ENCODE results near the gene C1orf52. TPM values are rescaled to one million over a fixed set of nuclear protein-coding genes. Genes with fewer than 3 reads are reported as not detected.

Gene C1orf52
- total and polyA plus RNA-seq, 9 of the 15 experiments (the other 6 are each of a cell fraction or from before 2014, with no cell fraction given) = 17.0 to 38.5 (median 33.0) TPM

GRCh38 chr1:85240643-85241042 is 18.8 kb downstream of the C1orf52 start:
- H3K4me3 ChIP-seq = no peak overlapping the region
- no TSS peak for BruUV-seq (replicated peaks)
- no peaks in the 10 kb centered on the region for H4K20me1 ChIP-seq (replicated peaks; ENCODE audit: control insufficient read depth, insufficient read depth, low read length)
- peak overlapping the region; percentile 77 for H2AFZ ChIP-seq (ENCODE audit: low read depth, low read length)
- POLR2A ChIA-PET = interaction anchor here (0.6 to 2.5 kb wide), 6 partner anchors 9 to 111 kb away, joined by 3 to 14 read pairs (median 4); no protein-coding TSS in a partner anchor
- WGBS (ENCODE audit: insufficient coverage, low coverage, missing lambda C conversion rate) = 39% methylated on average over 1 of the region's 1 CpG
- in situ Hi-C loops (cut with MboI) = loop anchor here (5.0 kb wide), 1 partner anchor 118 kb away; no protein-coding TSS in a partner anchor
- H3K9me1 ChIP-seq (ENCODE audit: control insufficient read depth, insufficient read depth, low read length) = no peaks in the 10 kb centered on the region
- no peak for DNase-seq (ENCODE audit: extremely low read depth in 1 of 4, low spot score in 3 of 4)
- TF ChIP-seq MAFG (tag; conservative IDR thresholded peaks at IDR 0.05) (no peak), RUNX1 (IDR thresholded peaks at IDR 0.05; ENCODE audit: low read depth) (no peak), CREB1 (IDR thresholded peaks at IDR 0.05) (no peak), CREB1 (CRISPR knock-in tag; IDR thresholded peaks at IDR 0.05) (no peak), ZNF589 (CRISPR knock-in tag; IDR thresholded peaks at IDR 0.05; ENCODE audit: low read depth) (no peak), KDM1A (IDR thresholded peaks at IDR 0.05) (no peak), ZNF347 (CRISPR knock-in tag; IDR thresholded peaks at IDR 0.05; ENCODE audit: low read depth) (no peak), ATF7 (IDR thresholded peaks at IDR 0.05) (no peak)
- no peaks in the 10 kb centered on the region for H3K27me3 ChIP-seq (ENCODE audit: control insufficient read depth in 2 of 2, insufficient read depth in 2 of 2, low read length in 2 of 2)
- no peak overlapping the region for H3K9ac ChIP-seq (ENCODE audit: insufficient read depth in 1 of 2, low read depth in 2 of 2, low read length in 2 of 2)
- CTCF ChIA-PET (ENCODE audit: low intra/inter-chr PET ratio) = interaction anchor here (2.0 kb wide), 1 partner anchor 131 kb away, joined by 10 read pairs; no protein-coding TSS in a partner anchor
- peaks cover 0 to 26% of the 10 kb centered on the region in 2 experiments; a peak in 4 of 5 replicates for H3K4me1 ChIP-seq (replicated peaks in 1 of 2; ENCODE audit: control insufficient read depth in 2 of 2, insufficient read depth in 2 of 2, low read length in 2 of 2)
- no peak overlapping the region for H3K27ac ChIP-seq (ENCODE audit: extremely low read depth, low read depth, low read length)
- H3K36me3 ChIP-seq (ENCODE audit: control insufficient read depth, insufficient read depth, low read length) = no peaks in the 10 kb centered on the region
- no peak for FAIRE-seq
- H3K9me3 ChIP-seq (replicated peaks; ENCODE audit: control insufficient read depth, insufficient read depth, low read depth, low read length) = no peaks in the 10 kb centered on the region
- intact Hi-C loops (cut with micrococcal nuclease) = loop anchor here (1.0 to 5.0 kb wide), 2 partner anchors 38 to 131 kb away; partner anchors contain the start of gene SYDE2
- ATAC-seq = no peak
- H3K4me2 ChIP-seq (ENCODE audit: insufficient read depth, low read length) = no peak overlapping the region
- H3K79me2 ChIP-seq (ENCODE audit: control insufficient read depth, insufficient read depth, low read length) = no peaks in the 10 kb centered on the region
